GM10248 (cell line): ENCODE data around the gene AKT3.

Experiments
- CTCF ChIA-PET: fragments of 300-600 bp; sonication (Branson Sonifier 250); formaldehyde crosslinking; extraction: SDS; loops from one replicate; lab custom pipeline; 2021; ENCODE audit warnings: antibody characterized with exemption; lab: Yijun Ruan, JAX
- POLR2A ChIA-PET: fragments of 350-650 bp; sonication (Branson Sonifier 250); formaldehyde crosslinking; extraction: SDS; loops from one replicate; lab custom pipeline; 2020; ENCODE audit warnings: antibody characterized with exemption; lab: Yijun Ruan, JAX
- DNase-seq: peaks from one replicate; pipeline ENCODE4 v3.0.0; 2012; ENCODE audit errors: extremely low spot score
- CTCF ChIP-seq: IDR thresholded peaks from 2 replicates; pipeline ENCODE4 v1.5.1; 2012; ENCODE audit warnings: mild to moderate bottlenecking, low read depth; ENCODE audit errors: extremely low read depth, missing control alignments, control extremely low read depth

The AKT3 gene

GRCh38 chr1:243806310-243806709, 43.7 kb downstream of the AKT3 start:
- TF ChIP-seq CTCF: no peak
- DNase-seq: no peak
- POLR2A ChIA-PET: interaction anchor here (0.5 kb wide), 1 partner anchor 99 kb away, joined by 5 read pairs; no protein-coding TSS in a partner anchor
- CTCF ChIA-PET: interaction anchor here (1.0 kb wide), 1 partner anchor 15 kb away, joined by 3 read pairs; no protein-coding TSS in a partner anchor

GRCh38 chr1:243802736-243803135, 47.3 kb downstream of the AKT3 start:
- POLR2A ChIA-PET: no interaction called here
- no peak for DNase-seq
- no peak for TF ChIP-seq CTCF
- CTCF ChIA-PET: interaction anchor here (1.4 to 1.9 kb wide), 2 partner anchors 13 to 26 kb away, joined by 4 read pairs; no protein-coding TSS in a partner anchor

GRCh38 chr1:243801378-243801777, 48.7 kb downstream of the AKT3 start:
- POLR2A ChIA-PET: no interaction called here
- no peak for TF ChIP-seq CTCF
- DNase-seq: no peak
- CTCF ChIA-PET: interaction anchor here (1.1 to 1.9 kb wide), 3 partner anchors 8 to 27 kb away, joined by 3 to 4 read pairs (median 4); no protein-coding TSS in a partner anchor

- ChIA-PET POLR2A (no interaction called here), CTCF (interaction anchor here (1.0 to 1.1 kb wide), 3 partner anchors 14 to 32 kb away, joined by 3 read pairs; no protein-coding TSS in a partner anchor)
- DNase-seq: no peak
- TF ChIP-seq CTCF: no peak
These were observed 50.1 kb downstream of the AKT3 start for GRCh38 chr1:243799908-243800307.

GRCh38 chr1:243798726-243799125, 51.3 kb downstream of the AKT3 start:
- ChIA-PET POLR2A (no interaction called here), CTCF (interaction anchor here (1.0 to 1.2 kb wide), 4 partner anchors 9 to 31 kb away, joined by 3 to 4 read pairs (median 4); no protein-coding TSS in a partner anchor)
- TF ChIP-seq CTCF: no peak
- DNase-seq: no peak

GRCh38 chr1:243796016-243796415, 54.0 kb downstream of the AKT3 start:
- no peak for TF ChIP-seq CTCF
- POLR2A ChIA-PET: no interaction called here
- CTCF ChIA-PET: interaction anchor here (1.1 kb wide), 1 partner anchor 13 kb away, joined by 3 read pairs; no protein-coding TSS in a partner anchor
- DNase-seq: no peak
